Measurements from ENCODE around the gene MGAT5.
A peak's percentile ranks its signal among the peaks of the same experiment; 100 is the strongest.

MGAT5 gene

GRCh38 chr2:134406311-134406710 lies 152.4 kb downstream of the MGAT5 start:
- DNase-seq: no peak

GRCh38 chr2:134406736-134407135 lies 152.9 kb downstream of the MGAT5 start:
- DNase-seq: no peak

GRCh38 chr2:134407154-134407890 lies 153.4 kb downstream of the MGAT5 start:
- no peak for DNase-seq

- no peak for DNase-seq
Measured at GRCh38 chr2:134408386-134408785, 154.5 kb downstream of the MGAT5 start.

GRCh38 chr2:134408791-134409190 lies 154.9 kb downstream of the MGAT5 start:
- no peak for DNase-seq

- DNase-seq: no peak
Measured at GRCh38 chr2:134410006-134410405, 156.1 kb downstream of the MGAT5 start.

GRCh38 chr2:134410831-134411231 lies 157.0 kb downstream of the MGAT5 start:
- no peak for DNase-seq

GRCh38 chr2:134411279-134411827 lies 157.5 kb downstream of the MGAT5 start:
- peak; percentile 45 for DNase-seq

- peak; percentile 78 for DNase-seq
Measured at GRCh38 chr2:134411828-134412638, 158.2 kb downstream of the MGAT5 start.

- no peak for DNase-seq
Measured at GRCh38 chr2:134412639-134412999, 158.7 kb downstream of the MGAT5 start.

GRCh38 chr2:134413430-134413829 lies 159.6 kb downstream of the MGAT5 start:
- DNase-seq: no peak

- no peak for DNase-seq
Measured at GRCh38 chr2:134413912-134414311, 160.0 kb downstream of the MGAT5 start.

GRCh38 chr2:134416018-134416417 lies 162.1 kb downstream of the MGAT5 start:
- DNase-seq: no peak

- DNase-seq: no peak
Measured at GRCh38 chr2:134416637-134417036, 162.8 kb downstream of the MGAT5 start.

- no peak for DNase-seq
Measured at GRCh38 chr2:134417968-134418582, 164.2 kb downstream of the MGAT5 start.

- DNase-seq: no peak
Measured at GRCh38 chr2:134420259-134420658, 166.4 kb downstream of the MGAT5 start.

GRCh38 chr2:134420920-134421319 lies 167.0 kb downstream of the MGAT5 start:
- DNase-seq: no peak

- DNase-seq: no peak
Measured at GRCh38 chr2:134421556-134422328, 167.9 kb downstream of the MGAT5 start.

GRCh38 chr2:134425724-134426496 lies 172.0 kb downstream of the MGAT5 start:
- DNase-seq: no peak

- DNase-seq: no peak
Measured at GRCh38 chr2:134426721-134427120, 172.8 kb downstream of the MGAT5 start.

GRCh38 chr2:134429886-134430285 lies 176.0 kb downstream of the MGAT5 start:
- DNase-seq: no peak

- DNase-seq: no peak
Measured at GRCh38 chr2:134431838-134432434, 178.1 kb downstream of the MGAT5 start.
